Activated T-cell treated with anti-CD3 and anti-CD28 coated beads, Interleukin-2, amount 50 U/mL, for 72 hours (primary cell): Measurements from ENCODE around the gene HECW1. TPM values are rescaled to one million over a fixed set of nuclear protein-coding genes. Genes with fewer than 3 reads are reported as not detected.

Experiments
- ATAC-seq, 2 donors: fragments of 150-1000 bp; cut with Tn5 transposase; replicated peaks in 1 of 2; 2 replicates each; pipeline ENCODE4 v1.10.0; 2021; ENCODE audit warnings: moderate library complexity in 2 of 2, mild to moderate bottlenecking in 1 of 2
- DNase-seq, 2 donors: peaks; one replicate each; pipeline ENCODE4 v3.0.0; 2021 to 2022; ENCODE audit warnings: mixed read lengths in 1 of 2
- H3K27ac Mint-ChIP-seq: one replicate; pipeline ENCODE4 v1.8.0; 2022; ENCODE audit warnings: mild to moderate bottlenecking, moderate library complexity, mixed read lengths
- H3K27me3 Mint-ChIP-seq: one replicate; pipeline ENCODE4 v1.8.0; 2022; ENCODE audit warnings: low read depth, mixed read lengths
- H3K36me3 Mint-ChIP-seq, 2 donors: one replicate each; pipeline ENCODE4 v1.8.0; 2022; ENCODE audit warnings: mixed read lengths in 2 of 2, mild to moderate bottlenecking in 1 of 2; ENCODE audit not compliant: insufficient read depth in 2 of 2
- H3K4me1 Mint-ChIP-seq: one replicate; pipeline ENCODE4 v1.8.0; 2022; ENCODE audit warnings: low read depth, mixed read lengths
- H3K4me3 Mint-ChIP-seq, 2 donors: one replicate each; pipeline ENCODE4 v1.8.0; 2022; ENCODE audit warnings: mild to moderate bottlenecking in 2 of 2, mixed read lengths in 2 of 2, moderate library complexity in 2 of 2
- H3K9me3 Mint-ChIP-seq, 2 donors: one replicate each; pipeline ENCODE4 v1.8.0; 2022; ENCODE audit warnings: mixed read lengths in 2 of 2
- total RNA-seq, 2 donors: library from RNA; stranded (reverse); gene quantifications; one replicate each; pipeline ENCODE4 v1.2.3, GENCODE V29; 2022

The HECW1 gene
- total RNA-seq, 2 donors from 2014 or later = not detected

GRCh38 chr7:43463401-43463980 lies 351.0 kb downstream of the HECW1 start:
- Mint-ChIP-seq H3K9me3 (no peaks in the 10 kb centered on the region), H3K27me3 (peaks cover 21% of the 10 kb centered on the region), H3K4me3 (no peak overlapping the region), H3K27ac (no peak overlapping the region), H3K4me1 (peaks cover 8% of the 10 kb centered on the region), H3K36me3 (no peaks in the 10 kb centered on the region)
- ATAC-seq (no peak), DNase-seq (no peak)

DNA sequence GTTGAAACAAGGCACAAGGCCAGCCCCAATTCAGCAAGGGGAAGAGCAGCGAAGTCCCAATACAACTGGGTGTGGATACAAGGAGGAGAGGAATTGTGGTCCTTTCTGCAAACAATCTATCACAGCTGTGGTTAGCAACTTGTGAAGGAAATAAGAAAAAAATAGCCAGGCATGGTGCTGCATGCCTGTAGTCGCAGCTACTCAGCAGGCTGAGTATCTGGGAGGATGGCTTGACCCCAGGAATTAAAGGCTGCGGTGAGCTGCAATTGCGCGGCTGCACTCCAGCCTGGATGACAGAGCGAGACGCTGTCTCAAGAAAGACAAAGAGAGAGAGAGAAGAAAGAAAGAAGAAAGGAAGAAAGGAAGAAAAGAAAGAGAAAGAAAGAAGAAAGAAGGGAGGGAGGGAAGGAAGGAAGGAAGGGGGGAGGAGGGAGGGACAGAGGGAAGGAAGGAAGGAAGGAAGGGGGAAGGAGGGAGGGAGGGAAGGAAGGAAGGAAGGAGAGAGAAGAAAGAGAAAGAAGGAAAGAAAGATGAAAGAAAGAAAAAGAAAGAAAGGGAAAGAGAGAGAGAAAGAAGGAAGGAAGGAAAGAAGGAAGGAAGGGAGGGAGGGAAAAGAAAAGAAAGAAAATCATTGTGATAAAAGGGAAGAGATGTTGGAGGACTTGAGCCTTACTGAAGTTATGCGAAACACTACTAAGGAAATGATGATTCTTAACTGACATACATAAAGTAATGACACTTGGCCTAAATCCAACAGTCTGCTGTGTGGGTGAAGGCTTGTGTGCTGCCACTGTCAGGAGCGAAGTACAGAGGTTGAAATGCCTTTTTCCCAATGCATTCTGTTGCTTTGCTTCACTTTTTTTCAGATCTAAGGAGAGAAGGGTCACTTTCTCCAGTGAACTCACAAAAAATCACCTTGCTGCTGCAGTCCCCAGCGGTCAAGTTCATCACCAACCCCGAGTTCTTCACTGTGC lies 353.4 kb downstream of the HECW1 start:
- Mint-ChIP-seq H3K36me3 (no peaks in the 10 kb centered on the region), H3K9me3 (no peaks in the 10 kb centered on the region), H3K27ac (no peak overlapping the region), H3K27me3 (peaks cover 27% of the 10 kb centered on the region), H3K4me1 (peaks cover 6% of the 10 kb centered on the region), H3K4me3 (no peak overlapping the region)
- ATAC-seq = no peak
- no peak for DNase-seq

GRCh38 chr7:43467406-43467805 lies 355.0 kb downstream of the HECW1 start:
- ATAC-seq = no peak
- no peak overlapping the region for H3K4me3 Mint-ChIP-seq

DNA sequence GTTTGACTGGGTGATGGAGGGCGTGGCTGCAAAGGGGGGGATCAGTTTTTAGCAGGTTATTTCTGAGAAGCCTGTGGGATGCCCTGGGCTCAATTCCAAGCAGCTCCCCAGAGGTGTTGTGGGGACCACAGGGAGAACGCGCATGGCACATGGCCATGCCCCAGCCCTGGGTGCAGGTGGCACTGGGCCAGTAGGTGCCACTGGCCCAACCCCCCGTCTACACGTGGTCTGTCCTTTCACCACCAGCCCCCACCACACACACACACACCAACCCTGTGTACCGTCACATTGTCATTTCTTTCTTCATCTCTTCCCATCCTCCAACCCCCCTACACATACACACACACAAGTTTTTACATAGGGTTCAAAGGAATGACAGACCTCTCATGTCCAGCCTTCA lies 355.4 kb downstream of the HECW1 start:
- Mint-ChIP-seq H3K4me1 (no peaks in the 10 kb centered on the region), H3K27me3 (peaks cover 23% of the 10 kb centered on the region), H3K27ac (no peak overlapping the region), H3K4me3 (no peak overlapping the region), H3K36me3 (no peaks in the 10 kb centered on the region), H3K9me3 (no peaks in the 10 kb centered on the region)
- no peak for ATAC-seq
- DNase-seq = no peak

More at GRCh38 chr7:43467406-43467805, 355.0 kb downstream of the HECW1 start:
- Mint-ChIP-seq H3K4me1 (no peaks in the 10 kb centered on the region), H3K36me3 (no peaks in the 10 kb centered on the region), H3K27me3 (peaks cover 27% of the 10 kb centered on the region), H3K27ac (no peak overlapping the region), H3K9me3 (no peaks in the 10 kb centered on the region)
- DNase-seq = no peak

- ATAC-seq = no peak
- H3K4me3 Mint-ChIP-seq = no peak overlapping the region
- H3K4me1 Mint-ChIP-seq = no peaks in the 10 kb centered on the region
- H3K27ac Mint-ChIP-seq = no peak overlapping the region
- H3K36me3 Mint-ChIP-seq = no peaks in the 10 kb centered on the region
- no peaks in the 10 kb centered on the region for H3K9me3 Mint-ChIP-seq
- peaks cover 12% of the 10 kb centered on the region for H3K27me3 Mint-ChIP-seq
- no peak for DNase-seq
Measured at GRCh38 chr7:43469051-43469450, 356.6 kb downstream of the HECW1 start.

GRCh38 chr7:43470110-43470509 lies 357.7 kb downstream of the HECW1 start:
- Mint-ChIP-seq H3K4me3 (no peak overlapping the region), H3K27me3 (peaks cover 12% of the 10 kb centered on the region), H3K27ac (no peak overlapping the region), H3K9me3 (no peaks in the 10 kb centered on the region), H3K36me3 (no peaks in the 10 kb centered on the region), H3K4me1 (no peaks in the 10 kb centered on the region)
- ATAC-seq (no peak), DNase-seq (no peak)

- H3K4me1 Mint-ChIP-seq = no peaks in the 10 kb centered on the region
- H3K27ac Mint-ChIP-seq = no peak overlapping the region
- DNase-seq = no peak
- no peaks in the 10 kb centered on the region for H3K27me3 Mint-ChIP-seq
- H3K9me3 Mint-ChIP-seq = no peaks in the 10 kb centered on the region
- no peak overlapping the region for H3K4me3 Mint-ChIP-seq
- no peak for ATAC-seq
- H3K36me3 Mint-ChIP-seq = no peaks in the 10 kb centered on the region
Measured at GRCh38 chr7:43475983-43476382, 363.5 kb downstream of the HECW1 start.

GRCh38 chr7:43476896-43477295 lies 364.4 kb downstream of the HECW1 start:
- H3K9me3 Mint-ChIP-seq = no peaks in the 10 kb centered on the region
- ATAC-seq (no peak), DNase-seq (no peak)
- H3K36me3 Mint-ChIP-seq = no peaks in the 10 kb centered on the region
- no peaks in the 10 kb centered on the region for H3K4me1 Mint-ChIP-seq
- no peak overlapping the region for H3K4me3 Mint-ChIP-seq
- peaks cover 2% of the 10 kb centered on the region for H3K27me3 Mint-ChIP-seq
- H3K27ac Mint-ChIP-seq = no peak overlapping the region

DNA sequence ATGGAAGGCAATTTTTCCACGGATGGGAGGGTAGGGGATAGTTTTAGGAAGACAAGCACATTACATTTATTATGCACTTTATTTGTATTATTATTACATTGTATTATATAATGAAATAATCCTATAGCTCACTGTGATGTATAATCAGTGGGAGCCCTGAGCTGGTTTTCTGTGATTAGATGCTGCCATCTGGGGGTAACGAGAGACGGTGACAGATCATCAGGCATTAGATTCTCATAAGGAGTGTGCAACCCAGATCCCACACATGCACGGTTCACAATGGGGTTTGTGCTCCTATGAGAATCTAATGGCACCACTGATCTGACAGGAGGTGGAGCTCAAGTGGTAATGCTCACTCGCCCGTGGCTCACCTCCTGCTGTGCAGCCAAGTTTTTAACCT lies 366.6 kb downstream of the HECW1 start:
- Mint-ChIP-seq H3K27ac (no peak overlapping the region), H3K4me3 (no peak overlapping the region), H3K27me3 (peaks cover 9% of the 10 kb centered on the region), H3K9me3 (no peaks in the 10 kb centered on the region), H3K4me1 (no peaks in the 10 kb centered on the region), H3K36me3 (no peaks in the 10 kb centered on the region)
- DNase-seq (no peak), ATAC-seq (no peak)

- Mint-ChIP-seq H3K4me3 (no peak overlapping the region), H3K27me3 (peaks cover 9% of the 10 kb centered on the region), H3K27ac (no peak overlapping the region), H3K36me3 (no peaks in the 10 kb centered on the region), H3K9me3 (no peaks in the 10 kb centered on the region), H3K4me1 (no peaks in the 10 kb centered on the region)
- ATAC-seq (no peak), DNase-seq (no peak)
Measured at GRCh38 chr7:43479543-43479942, 367.1 kb downstream of the HECW1 start.

DNA sequence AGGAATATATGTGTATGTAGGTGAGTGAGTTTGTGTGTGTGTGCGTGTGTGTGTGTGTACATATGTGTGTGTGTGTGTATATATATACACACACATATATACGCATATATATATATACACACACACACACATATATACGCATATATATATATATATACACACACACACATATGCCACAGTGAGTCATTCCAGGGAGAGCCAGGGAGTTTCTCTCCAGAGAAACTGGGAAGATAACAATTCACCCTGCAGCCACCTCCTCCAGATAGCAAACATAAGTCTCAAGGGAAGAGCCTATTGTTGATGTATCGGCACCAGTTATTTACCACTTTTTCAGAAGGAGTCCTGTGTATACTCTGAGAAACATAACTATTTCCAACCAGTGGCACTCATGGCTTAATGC lies 368.1 kb downstream of the HECW1 start:
- peaks cover 9% of the 10 kb centered on the region for H3K27me3 Mint-ChIP-seq
- no peak overlapping the region for H3K4me3 Mint-ChIP-seq
- no peaks in the 10 kb centered on the region for H3K9me3 Mint-ChIP-seq
- no peaks in the 10 kb centered on the region for H3K4me1 Mint-ChIP-seq
- no peaks in the 10 kb centered on the region for H3K36me3 Mint-ChIP-seq
- DNase-seq (no peak), ATAC-seq (no peak)
- no peak overlapping the region for H3K27ac Mint-ChIP-seq

DNA sequence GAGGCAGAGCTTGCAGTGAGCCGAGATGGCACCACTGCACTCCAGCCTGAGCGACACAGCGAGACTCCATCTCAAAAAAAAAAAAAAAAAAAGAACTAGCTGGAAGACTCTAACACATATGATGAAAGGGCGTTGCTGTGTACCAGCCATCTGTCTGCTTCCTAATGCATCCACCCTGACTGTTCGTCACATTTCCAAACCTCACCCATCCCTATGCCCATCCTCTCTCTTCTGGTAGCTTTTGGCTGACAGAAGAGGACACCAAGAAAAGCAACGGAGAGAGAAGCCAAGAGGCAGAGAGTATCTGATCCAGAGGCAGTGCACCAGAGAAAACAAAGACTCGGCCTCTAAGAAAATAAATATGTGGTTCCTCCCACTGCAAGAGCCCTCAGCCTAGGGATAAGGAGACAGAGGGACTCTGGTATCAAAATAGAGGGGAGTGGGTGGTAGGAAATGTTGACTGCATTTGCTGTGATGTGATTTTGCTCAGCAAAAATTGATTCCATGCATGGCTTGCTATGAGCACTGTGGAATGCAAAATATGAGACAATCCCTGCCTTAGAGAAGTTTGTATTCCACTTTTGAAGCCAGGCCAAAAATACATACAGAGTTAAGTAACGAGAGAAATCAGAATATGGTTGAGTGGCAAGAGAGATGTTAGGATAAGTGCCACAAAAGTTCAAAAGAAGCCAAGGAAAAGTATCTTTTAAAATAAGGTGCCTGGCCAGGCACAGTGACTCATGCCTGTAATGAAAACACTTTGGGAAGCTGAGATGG lies 369.6 kb downstream of the HECW1 start:
- peaks cover 9% of the 10 kb centered on the region for H3K27me3 Mint-ChIP-seq
- ATAC-seq = no peak
- H3K4me3 Mint-ChIP-seq = no peak overlapping the region
- no peak overlapping the region for H3K27ac Mint-ChIP-seq
- no peaks in the 10 kb centered on the region for H3K36me3 Mint-ChIP-seq
- no peaks in the 10 kb centered on the region for H3K9me3 Mint-ChIP-seq
- no peak for DNase-seq
- no peaks in the 10 kb centered on the region for H3K4me1 Mint-ChIP-seq

DNA sequence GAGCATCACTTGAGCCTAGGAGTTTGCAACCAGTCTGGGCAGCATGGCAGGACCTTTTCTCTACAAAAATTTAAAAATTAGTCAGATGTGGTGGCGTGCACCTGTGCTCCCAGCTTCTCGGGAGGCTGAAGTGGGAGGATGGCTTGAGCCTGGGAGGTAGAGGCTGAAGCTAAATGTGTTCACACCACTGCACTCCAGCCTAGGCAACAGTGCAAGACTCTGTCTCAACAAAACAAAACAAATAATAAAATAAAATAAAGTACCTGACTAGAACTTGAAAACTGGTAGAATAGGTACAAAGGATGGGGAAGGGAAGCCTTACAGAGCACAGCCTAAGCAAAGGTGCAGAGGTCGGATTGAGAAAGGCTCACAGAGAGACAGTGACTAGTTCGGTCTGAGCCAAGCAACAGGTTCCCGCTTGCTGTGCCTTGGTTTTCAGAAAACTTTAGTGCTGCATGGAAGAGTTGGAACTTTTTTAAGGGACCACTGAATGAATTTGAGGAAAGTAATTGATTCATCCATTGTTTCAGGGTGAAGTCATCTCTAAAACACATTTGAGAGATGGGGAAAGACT lies 370.3 kb downstream of the HECW1 start:
- Mint-ChIP-seq H3K27me3 (peaks cover 9% of the 10 kb centered on the region), H3K27ac (no peak overlapping the region), H3K4me1 (no peaks in the 10 kb centered on the region), H3K4me3 (no peak overlapping the region), H3K9me3 (no peaks in the 10 kb centered on the region), H3K36me3 (no peaks in the 10 kb centered on the region)
- no peak for ATAC-seq
- no peak for DNase-seq
